CD14-positive monocyte (primary cell): ENCODE measurements around the gene EIF4E2. TPM values are rescaled to one million over a fixed set of nuclear protein-coding genes. Genes with fewer than 3 reads are reported as not detected.

Experiments used
- DNase-seq, 3 donors: peaks; one replicate each; pipeline ENCODE4 v3.0.0-alpha.2; 2011 to 2022
- H2AFZ ChIP-seq: 2 replicates; pipeline ENCODE4 v1.6.0; 2012; ENCODE audit warnings: mild to moderate bottlenecking, low read depth, low read length, inconsistent platforms; ENCODE audit not compliant: insufficient read depth, poor library complexity, severe bottlenecking
- H3K27ac ChIP-seq, 2 donors: 1 replicate in 1 of 2; 2 replicates in 1 of 2; pipeline ENCODE4 v1.5.1; 2012 to 2013; ENCODE audit warnings: low read length in 2 of 2, control low read depth in 1 of 2, inconsistent platforms in 1 of 2, low read depth in 1 of 2, mild to moderate bottlenecking in 1 of 2
- H3K27me3 ChIP-seq, 2 donors: one replicate each; pipeline versions ENCODE4 v1.6.0 to v1.6.1; 2011 to 2013; ENCODE audit warnings: low read length in 2 of 2; ENCODE audit not compliant: control insufficient read depth in 2 of 2, insufficient read depth in 2 of 2
- H3K36me3 ChIP-seq, 2 donors: replicated peaks in 1 of 2; 1 replicate in 1 of 2; 2 replicates in 1 of 2; pipeline versions ENCODE4 v1.5.1 to v1.6.1; 2012 to 2013; ENCODE audit warnings: low read length in 2 of 2, control low read depth in 1 of 2, inconsistent platforms in 1 of 2, mild to moderate bottlenecking in 1 of 2; ENCODE audit not compliant: insufficient read depth in 2 of 2, control insufficient read depth in 1 of 2
- H3K4me1 ChIP-seq, 2 donors: 1 replicate in 1 of 2; 2 replicates in 1 of 2; pipeline versions ENCODE4 v1.5.1 to v1.6.1; 2012 to 2013; ENCODE audit warnings: low read length in 2 of 2, control low read depth in 1 of 2, inconsistent platforms in 1 of 2, mild to moderate bottlenecking in 1 of 2, moderate library complexity in 1 of 2; ENCODE audit not compliant: insufficient read depth in 2 of 2, control insufficient read depth in 1 of 2
- H3K4me2 ChIP-seq: replicated peaks from 2 replicates; pipeline ENCODE3; 2012; ENCODE audit warnings: low read length, moderate library complexity, mild to moderate bottlenecking; ENCODE audit not compliant: poor library complexity, severe bottlenecking; ENCODE audit errors: extremely low read depth
- H3K4me3 ChIP-seq, 3 experiments: fragments of 200-600 bp in 1 of 3; sonication (generic) in 1 of 3; replicated peaks in 1 of 3; 1 replicate in 2 of 3; 2 replicates in 1 of 3; pipeline ENCODE4 v1.5.1; 2011 to 2013; ENCODE audit warnings: low read length in 3 of 3, mild to moderate bottlenecking in 3 of 3, control low read depth in 2 of 3, low read depth in 2 of 3, inconsistent platforms in 1 of 3, moderate library complexity in 1 of 3
- H3K79me2 ChIP-seq: 2 replicates; pipeline ENCODE4 v1.6.0; 2012; ENCODE audit warnings: mild to moderate bottlenecking, control low read depth, inconsistent platforms, low read length, moderate library complexity; ENCODE audit not compliant: insufficient read depth
- H3K9ac ChIP-seq: 2 replicates; pipeline ENCODE4 v1.6.0; 2017; ENCODE audit warnings: low read length, mild to moderate bottlenecking; ENCODE audit not compliant: insufficient read depth, poor library complexity, severe bottlenecking
- H3K9me3 ChIP-seq, 2 donors: replicated peaks in 1 of 2; 1 replicate in 1 of 2; 2 replicates in 1 of 2; pipeline versions ENCODE4 v1.5.1 to v1.6.1; 2012 to 2013; ENCODE audit warnings: low read length in 2 of 2, control low read depth in 1 of 2; ENCODE audit not compliant: control insufficient read depth in 1 of 2, insufficient read depth in 1 of 2
- H4K20me1 ChIP-seq: 2 replicates; pipeline ENCODE4 v1.6.0; 2012; ENCODE audit warnings: mild to moderate bottlenecking, low read length, control low read depth, moderate library complexity; ENCODE audit not compliant: insufficient read depth
- H3K27ac Mint-ChIP-seq, 7 donors: one replicate each; pipeline ENCODE4 v1.8.0; 2020; ENCODE audit warnings: mild to moderate bottlenecking in 7 of 7, mixed read lengths in 7 of 7, moderate library complexity in 6 of 7, inconsistent platforms in 2 of 7
- H3K27me3 Mint-ChIP-seq, 3 donors: one replicate each; pipeline ENCODE4 v1.8.0; 2021 to 2022; ENCODE audit warnings: low read depth in 3 of 3, mild to moderate bottlenecking in 3 of 3, mixed read lengths in 3 of 3, moderate library complexity in 3 of 3, inconsistent platforms in 1 of 3
- H3K36me3 Mint-ChIP-seq, 2 donors: one replicate each; pipeline ENCODE4 v1.8.0; 2020; ENCODE audit warnings: mixed read lengths in 2 of 2, inconsistent platforms in 1 of 2, mild to moderate bottlenecking in 1 of 2
- H3K4me1 Mint-ChIP-seq: one replicate; pipeline ENCODE4 v1.8.0; 2020; ENCODE audit warnings: mild to moderate bottlenecking, mixed read lengths
- H3K4me3 Mint-ChIP-seq, 2 donors: one replicate each; pipeline ENCODE4 v1.8.0; 2020; ENCODE audit warnings: mild to moderate bottlenecking in 2 of 2, mixed read lengths in 2 of 2, moderate library complexity in 1 of 2
- H3K9me3 Mint-ChIP-seq, 7 donors: one replicate each; pipeline ENCODE4 v1.8.0; 2020 to 2022; ENCODE audit warnings: mixed read lengths in 7 of 7, mild to moderate bottlenecking in 6 of 7, moderate library complexity in 6 of 7, inconsistent platforms in 2 of 7
- WGBS: methylation state at CpG from one replicate; pipeline ENCODE4 v1.1.5; 2013; ENCODE audit warnings: missing lambda C conversion rate; ENCODE audit not compliant: insufficient coverage; 5-methylcytosine and 5-hydroxymethylcytosine counted together
- intact Hi-C, 2 donors: fragments of 100-400 bp; cut with micrococcal nuclease; formaldehyde crosslinking; loops; one replicate each; pipeline versions ENCODE4 v1.15.0 to v1.15.1; 2023
- polyA plus RNA-seq, 3 donors: library from polyadenylated mRNA; depleted of rRNA in 1 of 3; unstranded in 2 of 3; stranded (reverse) in 1 of 3; fragments of 300-500 nt in 2 of 3; fragments of >200 nt in 1 of 3; fragmentation: Illumina TruSeq in 2 of 3; gene quantifications; 1 replicate in 2 of 3; 2 replicates in 1 of 3; pipeline ENCODE4 v1.2.3, GENCODE V29; 2012 to 2021
- TF ChIP-seq, protein P1 (sequence below): fragments of 200-600 bp; IDR thresholded peaks from one replicate; pipeline ENCODE4 v1.8.0; 2022; ENCODE audit warnings: antibody characterized with exemption, mild to moderate bottlenecking

EIF4E2 gene
- polyA plus RNA-seq, 3 donors: 67.2 to 213 (median 188) TPM

GRCh38 chr2:232580648-232580981 is 30.1 kb downstream of the EIF4E2 start:
- Histone ChIP-seq H4K20me1 (no peaks in the 10 kb centered on the region), H3K9ac (no peak overlapping the region), H3K27me3 (no peaks in the 10 kb centered on the region), H3K79me2 (no peaks in the 10 kb centered on the region), H3K9me3 (no peaks in the 10 kb centered on the region), H3K4me1 (no peaks in the 10 kb centered on the region), H3K4me2 (no peak overlapping the region), H2AFZ (no peak overlapping the region), H3K4me3 (no peak overlapping the region), H3K36me3 (peaks cover 48 to 89% of the 10 kb centered on the region in 2 donors), H3K27ac (no peak overlapping the region)
- no peaks in the 10 kb centered on the region for H3K27me3 Mint-ChIP-seq
- H3K4me3 Mint-ChIP-seq: no peak overlapping the region
- peaks cover 0 to 2% (median 0%) of the 10 kb centered on the region in 7 donors for H3K9me3 Mint-ChIP-seq
- DNase-seq: no peak
- intact Hi-C loops: no loop called here
- H3K36me3 Mint-ChIP-seq: peaks cover 64 to 85% of the 10 kb centered on the region in 2 donors
- 100% methylated on average over 3 of the region's 6 CpGs for WGBS
- H3K4me1 Mint-ChIP-seq: no peaks in the 10 kb centered on the region
- H3K27ac Mint-ChIP-seq: no peak overlapping the region
- TF ChIP-seq, protein P1, sequence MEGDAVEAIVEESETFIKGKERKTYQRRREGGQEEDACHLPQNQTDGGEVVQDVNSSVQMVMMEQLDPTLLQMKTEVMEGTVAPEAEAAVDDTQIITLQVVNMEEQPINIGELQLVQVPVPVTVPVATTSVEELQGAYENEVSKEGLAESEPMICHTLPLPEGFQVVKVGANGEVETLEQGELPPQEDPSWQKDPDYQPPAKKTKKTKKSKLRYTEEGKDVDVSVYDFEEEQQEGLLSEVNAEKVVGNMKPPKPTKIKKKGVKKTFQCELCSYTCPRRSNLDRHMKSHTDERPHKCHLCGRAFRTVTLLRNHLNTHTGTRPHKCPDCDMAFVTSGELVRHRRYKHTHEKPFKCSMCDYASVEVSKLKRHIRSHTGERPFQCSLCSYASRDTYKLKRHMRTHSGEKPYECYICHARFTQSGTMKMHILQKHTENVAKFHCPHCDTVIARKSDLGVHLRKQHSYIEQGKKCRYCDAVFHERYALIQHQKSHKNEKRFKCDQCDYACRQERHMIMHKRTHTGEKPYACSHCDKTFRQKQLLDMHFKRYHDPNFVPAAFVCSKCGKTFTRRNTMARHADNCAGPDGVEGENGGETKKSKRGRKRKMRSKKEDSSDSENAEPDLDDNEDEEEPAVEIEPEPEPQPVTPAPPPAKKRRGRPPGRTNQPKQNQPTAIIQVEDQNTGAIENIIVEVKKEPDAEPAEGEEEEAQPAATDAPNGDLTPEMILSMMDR: no peak

DNA sequence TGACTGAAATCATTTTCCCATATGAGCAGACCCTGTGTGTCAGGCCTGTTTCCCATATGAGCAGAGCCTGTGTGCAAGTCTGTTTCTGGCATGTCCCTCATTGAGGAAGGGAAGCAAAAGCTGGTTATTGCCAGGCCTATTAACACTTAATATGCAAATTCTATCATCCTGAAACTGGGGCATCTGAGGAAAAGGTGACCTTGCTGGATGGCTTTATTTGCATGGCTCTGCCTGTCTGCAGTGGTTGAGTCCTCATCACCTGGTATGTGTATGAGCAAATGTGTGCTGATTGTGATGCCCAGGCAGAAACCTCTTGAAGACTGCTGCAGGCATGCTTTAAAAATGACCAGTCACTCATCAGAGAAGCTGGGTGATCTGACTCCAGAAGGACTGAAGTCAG is 31.2 kb downstream of the EIF4E2 start:
- Mint-ChIP-seq H3K36me3 (peaks cover 59 to 74% of the 10 kb centered on the region in 2 donors), H3K4me1 (peaks cover 5% of the 10 kb centered on the region), H3K9me3 (peaks cover 0 to 2% (median 0%) of the 10 kb centered on the region in 7 donors), H3K27me3 (no peaks in the 10 kb centered on the region), H3K4me3 (no peak overlapping the region), H3K27ac (peak overlapping the region in 1 of 7 donors; percentile 25)
- no peak overlapping the region for H3K4me2 ChIP-seq
- H3K4me1 ChIP-seq: peaks cover under 1% of the 10 kb centered on the region in 2 donors
- H4K20me1 ChIP-seq: no peaks in the 10 kb centered on the region
- intact Hi-C loops: no loop called here
- peaks cover 43 to 79% of the 10 kb centered on the region in 2 donors for H3K36me3 ChIP-seq
- H3K27me3 ChIP-seq: no peaks in the 10 kb centered on the region
- H3K27ac ChIP-seq: no peak overlapping the region
- no peaks in the 10 kb centered on the region for H3K79me2 ChIP-seq
- TF ChIP-seq, protein P1: no peak
- H3K4me3 ChIP-seq: no peak overlapping the region
- DNase-seq: no peak
- H3K9ac ChIP-seq: no peak overlapping the region
- no peak overlapping the region for H2AFZ ChIP-seq
- H3K9me3 ChIP-seq: no peaks in the 10 kb centered on the region
